ENCODE results near the gene YY2. TPM values are rescaled to one million over a fixed set of nuclear protein-coding genes. Genes with fewer than 3 reads are reported as not detected.
"Not testable (repeated sequence)": the region's sequence is repeated elsewhere in the genome, so short reads cannot be mapped to it uniquely, and the experiment has no call there.

Gene YY2
- total and polyA plus RNA-seq, 12 donors = 1.2 to 3.7 (median 1.8) TPM

- Histone ChIP-seq H3K36me3 (replicated peaks in 1 of 2) (no peaks in the 10 kb centered on the region), H3K4me3 (no peak overlapping the region), H3K9me3 (replicated peaks in 1 of 3) (no peaks in the 10 kb centered on the region), H3K4me1 (replicated peaks in 1 of 2) (no peaks in the 10 kb centered on the region), H3K27me3 (no peaks in the 10 kb centered on the region), H3K27ac (no peak overlapping the region)
- intact Hi-C loops (cut with DNase I) = no loop called here
- TF ChIP-seq, protein P1, sequence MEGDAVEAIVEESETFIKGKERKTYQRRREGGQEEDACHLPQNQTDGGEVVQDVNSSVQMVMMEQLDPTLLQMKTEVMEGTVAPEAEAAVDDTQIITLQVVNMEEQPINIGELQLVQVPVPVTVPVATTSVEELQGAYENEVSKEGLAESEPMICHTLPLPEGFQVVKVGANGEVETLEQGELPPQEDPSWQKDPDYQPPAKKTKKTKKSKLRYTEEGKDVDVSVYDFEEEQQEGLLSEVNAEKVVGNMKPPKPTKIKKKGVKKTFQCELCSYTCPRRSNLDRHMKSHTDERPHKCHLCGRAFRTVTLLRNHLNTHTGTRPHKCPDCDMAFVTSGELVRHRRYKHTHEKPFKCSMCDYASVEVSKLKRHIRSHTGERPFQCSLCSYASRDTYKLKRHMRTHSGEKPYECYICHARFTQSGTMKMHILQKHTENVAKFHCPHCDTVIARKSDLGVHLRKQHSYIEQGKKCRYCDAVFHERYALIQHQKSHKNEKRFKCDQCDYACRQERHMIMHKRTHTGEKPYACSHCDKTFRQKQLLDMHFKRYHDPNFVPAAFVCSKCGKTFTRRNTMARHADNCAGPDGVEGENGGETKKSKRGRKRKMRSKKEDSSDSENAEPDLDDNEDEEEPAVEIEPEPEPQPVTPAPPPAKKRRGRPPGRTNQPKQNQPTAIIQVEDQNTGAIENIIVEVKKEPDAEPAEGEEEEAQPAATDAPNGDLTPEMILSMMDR (IDR thresholded peaks at IDR 0.05) = no peak
- TF ChIP-seq POLR2A (IDR thresholded peaks at IDR 0.05) = no peak
- 50 to 68% (median 61%) methylated on average over 4 of the region's 4 CpGs for WGBS, 4 donors
- DNase-seq = no peak
Measured at GRCh38 chrX:21873063-21873775, 17.4 kb downstream of the YY2 start.

GRCh38 chrX:21874182-21874581 is 18.4 kb downstream of the YY2 start:
- intact Hi-C loops (cut with DNase I) = not testable (repeated sequence)

DNA sequence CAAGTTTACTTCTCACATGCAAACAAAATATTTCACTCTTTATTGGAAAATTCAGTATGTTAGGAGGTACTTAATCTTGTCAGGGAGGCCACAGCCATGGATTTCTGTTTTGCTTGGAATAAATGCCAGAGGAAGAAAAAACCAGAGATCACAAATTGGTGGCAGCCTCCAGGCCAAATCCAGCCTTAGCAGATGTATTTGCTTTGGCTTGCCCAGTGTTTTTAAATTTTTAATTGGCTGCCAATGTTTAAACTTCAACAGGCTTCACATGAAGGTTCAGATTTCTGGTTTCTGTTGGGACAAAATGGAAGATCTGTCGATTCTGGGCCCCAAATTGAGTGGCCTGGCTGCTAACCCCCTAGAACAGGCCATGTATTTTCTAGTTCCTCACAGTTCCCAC is 19.2 kb downstream of the YY2 start:
- intact Hi-C loops (cut with DNase I) = no loop called here
- Histone ChIP-seq H3K4me3 (no peak overlapping the region), H3K4me1 (replicated peaks in 1 of 2) (no peaks in the 10 kb centered on the region), H3K27me3 (no peaks in the 10 kb centered on the region), H3K9me3 (replicated peaks in 1 of 3) (no peaks in the 10 kb centered on the region), H3K36me3 (replicated peaks in 1 of 2) (no peaks in the 10 kb centered on the region), H3K27ac (no peak overlapping the region)
- no peak for DNase-seq
- no peak for TF ChIP-seq POLR2A (IDR thresholded peaks at IDR 0.05)
- TF ChIP-seq, protein P1 (IDR thresholded peaks at IDR 0.05) = no peak
- WGBS, 4 donors = 45 to 80% (median 61%) methylated on average over 1 of the region's 1 CpG

More at GRCh38 chrX:21874182-21874581, 18.4 kb downstream of the YY2 start:
- H3K27ac ChIP-seq; H3K9me3 ChIP-seq (replicated peaks in 1 of 3); H3K27me3 ChIP-seq; H3K4me3 ChIP-seq; H3K4me1 ChIP-seq (replicated peaks in 1 of 2); DNase-seq; H3K36me3 ChIP-seq (replicated peaks in 1 of 2): not testable (repeated sequence)
- WGBS, 4 donors = 67 to 83% (median 72%) methylated on average over 3 of the region's 3 CpGs

GRCh38 chrX:21881881-21882574 is 26.2 kb downstream of the YY2 start:
- 82 to 96% (median 88%) methylated on average over 3 of the region's 3 CpGs for WGBS, 4 donors

More at GRCh38 chrX:21881881-21882574, 26.2 kb downstream of the YY2 start:
- Histone ChIP-seq H3K27ac (no peak overlapping the region), H3K36me3 (replicated peaks in 1 of 2) (no peaks in the 10 kb centered on the region), H3K4me3 (no peak overlapping the region), H3K9me3 (replicated peaks in 1 of 3) (no peaks in the 10 kb centered on the region), H3K4me1 (replicated peaks in 1 of 2) (no peaks in the 10 kb centered on the region), H3K27me3 (no peaks in the 10 kb centered on the region)
- DNase-seq = no peak
- intact Hi-C loops (cut with DNase I) = no loop called here
- TF ChIP-seq, protein P1 (IDR thresholded peaks at IDR 0.05) = no peak
- no peak for TF ChIP-seq POLR2A (IDR thresholded peaks at IDR 0.05)
